Tongue (tissue), 2 donors: ENCODE data around the gene ARRDC4. TPM values are rescaled to one million over a fixed set of nuclear protein-coding genes. Genes with fewer than 3 reads are reported as not detected.

ENCODE experiments used
- DNase-seq: peaks from one replicate; pipeline ENCODE4 v3.0.0-alpha.2; 2015
- total RNA-seq: library from RNA; depleted of rRNA; stranded (reverse); fragments of >200 nt; gene quantifications from one replicate; pipeline ENCODE4 v1.2.3, GENCODE V29; 2014

The ARRDC4 gene, protein sequence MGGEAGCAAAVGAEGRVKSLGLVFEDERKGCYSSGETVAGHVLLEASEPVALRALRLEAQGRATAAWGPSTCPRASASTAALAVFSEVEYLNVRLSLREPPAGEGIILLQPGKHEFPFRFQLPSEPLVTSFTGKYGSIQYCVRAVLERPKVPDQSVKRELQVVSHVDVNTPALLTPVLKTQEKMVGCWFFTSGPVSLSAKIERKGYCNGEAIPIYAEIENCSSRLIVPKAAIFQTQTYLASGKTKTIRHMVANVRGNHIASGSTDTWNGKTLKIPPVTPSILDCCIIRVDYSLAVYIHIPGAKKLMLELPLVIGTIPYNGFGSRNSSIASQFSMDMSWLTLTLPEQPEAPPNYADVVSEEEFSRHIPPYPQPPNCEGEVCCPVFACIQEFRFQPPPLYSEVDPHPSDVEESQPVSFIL
- 24.4 TPM for total RNA-seq

- peak; percentile 100 for DNase-seq
Measured at GRCh38 chr15:97960364-97961066, at the start of gene ARRDC4. TSS of gene ARRDC4 (plus strand) at chr15:97960703. CDS start at chr15:97960862, 159 bp downstream.

- peak; percentile 8 for DNase-seq
Measured at GRCh38 chr15:97914711-97915110, 45.8 kb upstream of the ARRDC4 start.

- no peak for DNase-seq
Measured at GRCh38 chr15:97915261-97915660, 45.2 kb upstream of the ARRDC4 start.

GRCh38 chr15:97921296-97921865 is 39.1 kb upstream of the ARRDC4 start:
- no peak for DNase-seq

DNA sequence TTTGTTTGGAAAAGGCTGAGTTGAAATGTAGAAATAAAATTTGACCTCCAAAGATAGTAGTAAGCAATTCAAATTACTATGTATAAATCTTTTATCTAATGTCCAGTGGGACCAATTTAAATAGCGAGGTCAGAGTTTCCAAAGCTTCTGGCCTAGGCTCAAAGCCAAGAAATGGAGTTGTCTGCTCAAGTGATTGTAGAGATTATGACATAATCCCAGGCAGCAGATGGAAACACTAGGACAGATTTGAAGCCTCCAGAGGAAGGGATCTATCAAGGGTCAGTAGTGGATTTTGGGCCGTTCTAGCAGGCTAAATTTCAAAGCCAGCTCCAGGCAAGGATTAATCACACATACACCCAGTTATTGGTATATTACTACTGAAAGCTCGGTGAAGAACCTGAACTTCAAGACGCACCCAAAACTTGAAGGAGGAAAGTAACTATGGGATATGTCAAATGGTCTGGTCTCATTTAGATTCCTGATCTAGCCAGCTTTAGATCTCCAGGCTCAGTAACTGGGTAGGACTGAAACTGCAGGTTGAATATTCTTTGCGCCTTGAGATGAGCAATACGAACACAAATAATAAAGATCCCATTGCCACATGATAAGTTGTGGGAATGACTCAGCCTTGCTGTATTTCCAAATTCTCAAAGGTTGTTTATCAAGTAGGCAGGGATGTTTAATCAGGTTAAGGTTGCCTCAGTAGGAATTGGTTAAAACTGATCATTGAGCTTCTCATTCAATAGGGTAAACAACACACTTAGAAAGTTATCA is 30.9 kb upstream of the ARRDC4 start:
- DNase-seq, result no peak

DNA sequence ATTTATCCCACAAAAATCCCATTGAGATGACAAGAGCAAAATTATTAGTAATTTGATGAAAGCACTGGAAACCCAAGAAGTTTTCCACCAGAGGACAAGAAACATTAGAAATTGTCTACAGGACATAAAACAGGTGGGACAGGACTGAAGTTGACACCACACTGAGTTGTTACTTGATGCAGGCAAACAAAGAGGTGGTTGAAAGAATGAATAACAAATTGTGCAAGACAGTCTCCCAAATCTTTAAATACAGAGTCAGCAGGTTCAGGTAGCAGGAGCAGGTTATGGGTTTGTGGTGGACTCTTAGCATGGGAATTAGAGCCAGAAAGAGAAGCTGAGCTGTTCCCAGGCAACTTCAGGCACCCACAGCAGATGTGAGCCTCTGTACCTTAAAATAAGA is 30.3 kb upstream of the ARRDC4 start:
- no peak for DNase-seq

DNA sequence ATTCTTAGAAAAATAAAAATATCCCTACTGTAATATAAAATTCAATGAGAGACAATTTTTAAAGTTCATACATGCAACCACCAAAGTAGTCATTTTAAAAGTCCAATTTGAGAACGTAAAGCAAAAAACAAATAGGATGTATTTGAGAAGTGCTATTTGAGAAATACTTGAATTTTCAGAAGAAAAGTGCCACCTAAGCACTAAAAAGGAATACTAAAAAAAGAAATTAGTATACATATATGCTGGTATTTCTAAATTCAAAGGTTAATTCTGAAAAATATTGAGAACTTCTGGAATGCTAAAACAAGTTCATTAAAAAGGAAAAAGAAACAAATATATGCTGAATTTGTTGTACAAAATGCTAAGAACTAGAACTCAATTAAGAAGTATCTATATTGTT is 29.2 kb upstream of the ARRDC4 start:
- DNase-seq, result no peak

DNA sequence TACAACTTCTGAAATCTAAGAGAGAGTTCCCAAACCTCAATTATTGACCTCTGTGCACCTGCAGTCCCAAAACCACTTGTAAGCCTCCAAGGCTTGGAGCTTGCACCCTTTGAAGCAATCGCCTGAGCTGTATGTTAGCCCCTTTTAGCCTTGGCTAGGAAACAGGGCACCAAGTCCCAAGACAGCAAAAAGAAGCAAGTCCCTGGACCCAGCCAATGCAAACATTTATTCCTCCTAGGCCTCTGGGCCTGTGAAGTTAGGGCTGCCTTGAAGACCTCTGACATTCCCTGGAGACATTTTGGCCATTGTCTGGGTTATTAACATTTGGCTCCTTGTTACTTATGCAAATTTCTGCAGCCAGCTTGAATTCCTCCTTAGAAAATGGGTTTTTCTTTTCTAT is 26.9 kb upstream of the ARRDC4 start:
- DNase-seq, result no peak

DNA sequence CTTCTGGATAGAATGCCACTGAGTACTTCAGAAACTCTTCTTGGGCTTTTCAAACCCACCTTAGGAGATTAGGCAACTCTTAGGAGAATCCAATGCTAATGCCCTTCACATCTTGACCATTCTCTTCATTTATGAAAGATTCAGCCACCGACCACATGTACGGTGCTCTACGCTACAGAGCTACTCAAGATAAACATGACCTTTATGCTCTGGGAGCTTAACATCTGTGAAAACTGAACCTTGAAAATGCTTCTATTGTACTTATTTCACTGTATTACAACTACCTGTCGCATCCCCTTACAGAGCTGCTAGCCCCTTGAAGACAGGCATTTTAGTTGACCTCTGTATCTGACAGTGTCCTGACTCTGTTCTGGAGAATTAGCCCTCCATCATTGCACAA is 19.5 kb upstream of the ARRDC4 start:
- no peak for DNase-seq

DNA sequence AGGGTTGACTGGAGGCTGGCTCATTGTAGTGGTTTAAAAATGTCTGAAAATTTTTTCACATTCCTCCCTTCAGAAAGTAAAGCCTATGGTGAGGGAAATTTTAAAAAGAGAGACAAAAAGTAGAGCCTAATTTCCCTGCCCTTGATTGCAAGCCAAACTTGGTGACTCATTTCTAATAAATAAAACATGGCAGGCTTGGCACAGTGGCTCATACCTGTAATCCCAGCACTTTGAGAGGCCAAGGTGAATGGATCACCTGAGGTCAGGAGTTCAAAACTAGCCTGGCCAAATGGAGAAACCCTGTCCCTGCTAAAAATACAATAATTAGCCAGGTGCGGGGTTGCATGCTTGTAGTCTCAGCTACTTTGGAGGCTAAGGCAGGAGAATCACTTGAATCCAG is 18.9 kb upstream of the ARRDC4 start:
- no peak for DNase-seq

- DNase-seq, result no peak
Measured at GRCh38 chr15:97944724-97945123, 15.8 kb upstream of the ARRDC4 start.

- no peak for DNase-seq
Measured at GRCh38 chr15:97947465-97948260, 12.8 kb upstream of the ARRDC4 start.

GRCh38 chr15:97953254-97953653 is 7.2 kb upstream of the ARRDC4 start:
- no peak for DNase-seq

- no peak for DNase-seq
Measured at GRCh38 chr15:97953748-97954147, 6.8 kb upstream of the ARRDC4 start.

- DNase-seq, result no peak
Measured at GRCh38 chr15:97955035-97955434, 5.5 kb upstream of the ARRDC4 start.

- no peak for DNase-seq
Measured at GRCh38 chr15:97955529-97955928, 5.0 kb upstream of the ARRDC4 start.

- no peak for DNase-seq
Measured at GRCh38 chr15:97959724-97960363, 659 bp upstream of the ARRDC4 start.

- DNase-seq, result peak; percentile 24
Measured at GRCh38 chr15:97961067-97961954, 808 bp downstream of the ARRDC4 start.

- DNase-seq, result no peak
Measured at GRCh38 chr15:97962263-97962662, 1.8 kb downstream of the ARRDC4 start.

GRCh38 chr15:97963779-97964178 is 3.3 kb downstream of the ARRDC4 start:
- DNase-seq, result no peak
